AG09309 (cell line): ENCODE data around the gene FOXN3.

Experiments
- DNase-seq: peaks from one replicate; pipeline ENCODE4 v3.0.0-alpha.2; 2010; ENCODE audit warnings: low read depth
- H3K4me3 ChIP-seq: 2 replicates; pipeline ENCODE4 v1.5.1; 2011; ENCODE audit warnings: mild to moderate bottlenecking, low read depth, low read length, moderate library complexity; ENCODE audit not compliant: control insufficient read depth
- CTCF ChIP-seq: IDR thresholded peaks from 2 replicates; pipeline ENCODE4 v1.5.1; 2011; ENCODE audit warnings: mild to moderate bottlenecking, low read depth, low read length, inconsistent platforms; ENCODE audit not compliant: insufficient read depth, control insufficient read depth; ENCODE audit errors: missing control alignments

The FOXN3 gene

GRCh38 chr14:89215114-89215513 lies 201.9 kb downstream of the FOXN3 start:
- no peak overlapping the region for H3K4me3 ChIP-seq
- no peak for DNase-seq
- TF ChIP-seq CTCF, result no peak

- TF ChIP-seq CTCF, result no peak
- no peak overlapping the region for H3K4me3 ChIP-seq
- no peak for DNase-seq
Observed at GRCh38 chr14:89214221-89214965, 202.6 kb downstream of the FOXN3 start.

GRCh38 chr14:89212386-89213235 lies 204.4 kb downstream of the FOXN3 start:
- no peak overlapping the region for H3K4me3 ChIP-seq
- no peak for DNase-seq
- no peak for TF ChIP-seq CTCF

GRCh38 chr14:89209558-89209957 lies 207.5 kb downstream of the FOXN3 start:
- no peak for DNase-seq
- no peak for TF ChIP-seq CTCF

GRCh38 chr14:89207925-89208328 lies 209.1 kb downstream of the FOXN3 start:
- H3K4me3 ChIP-seq, result no peak overlapping the region
- TF ChIP-seq CTCF, result no peak
- DNase-seq, result no peak

More at GRCh38 chr14:89209558-89209957, 207.5 kb downstream of the FOXN3 start:
- no peak overlapping the region for H3K4me3 ChIP-seq

- H3K4me3 ChIP-seq, result no peak overlapping the region
- DNase-seq, result no peak
- TF ChIP-seq CTCF, result no peak
Observed at GRCh38 chr14:89206389-89207031, 210.5 kb downstream of the FOXN3 start.
